BJ (cell line): Measurements from ENCODE around the gene MEIOB. TPM values are rescaled to one million over a fixed set of nuclear protein-coding genes. Genes with fewer than 3 reads are reported as not detected.

Source experiments
- CTCF ChIA-PET: fragments of 350-600 bp; formaldehyde crosslinking; extraction: SDS; loops from one replicate; lab custom pipeline; 2021; ENCODE audit warnings: antibody characterized with exemption, inconsistent platforms; lab: Yijun Ruan, JAX
- POLR2A ChIA-PET: fragments of 300-600 bp; sonication (Branson Sonifier 250); formaldehyde crosslinking; extraction: SDS; loops from one replicate; lab custom pipeline; 2021; ENCODE audit warnings: antibody characterized with exemption; lab: Charles Lee
- DNase-seq: peaks from one replicate; pipeline ENCODE4 v3.0.0-alpha.2; 2011; ENCODE audit warnings: low read depth
- H3K27me3 ChIP-seq: 2 replicates; pipeline ENCODE4 v1.6.0; 2011; ENCODE audit warnings: low read length; ENCODE audit not compliant: control insufficient read depth, insufficient read depth
- H3K36me3 ChIP-seq: 2 replicates; pipeline ENCODE4 v1.5.1; 2011; ENCODE audit warnings: low read length; ENCODE audit not compliant: control insufficient read depth, insufficient read depth
- H3K4me3 ChIP-seq: 2 replicates; pipeline ENCODE4 v1.5.1; 2011; ENCODE audit warnings: low read depth, mild to moderate bottlenecking, control low read depth, low read length
- polyA plus RNA-seq: library from polyadenylated mRNA; depleted of rRNA; stranded (reverse); fragments of >200 nt; gene quantifications from 2 replicates; pipeline ENCODE4 v1.2.3, GENCODE V29; 2011
- TF ChIP-seq, protein P1 (sequence below): IDR thresholded peaks from 2 replicates; pipeline ENCODE4 v1.5.1; 2011; ENCODE audit warnings: low read depth, mild to moderate bottlenecking, control low read depth, inconsistent platforms, low read length, moderate library complexity; ENCODE audit not compliant: insufficient read depth

The MEIOB gene
- polyA plus RNA-seq, 1 experiment, result 0.28 TPM

DNA sequence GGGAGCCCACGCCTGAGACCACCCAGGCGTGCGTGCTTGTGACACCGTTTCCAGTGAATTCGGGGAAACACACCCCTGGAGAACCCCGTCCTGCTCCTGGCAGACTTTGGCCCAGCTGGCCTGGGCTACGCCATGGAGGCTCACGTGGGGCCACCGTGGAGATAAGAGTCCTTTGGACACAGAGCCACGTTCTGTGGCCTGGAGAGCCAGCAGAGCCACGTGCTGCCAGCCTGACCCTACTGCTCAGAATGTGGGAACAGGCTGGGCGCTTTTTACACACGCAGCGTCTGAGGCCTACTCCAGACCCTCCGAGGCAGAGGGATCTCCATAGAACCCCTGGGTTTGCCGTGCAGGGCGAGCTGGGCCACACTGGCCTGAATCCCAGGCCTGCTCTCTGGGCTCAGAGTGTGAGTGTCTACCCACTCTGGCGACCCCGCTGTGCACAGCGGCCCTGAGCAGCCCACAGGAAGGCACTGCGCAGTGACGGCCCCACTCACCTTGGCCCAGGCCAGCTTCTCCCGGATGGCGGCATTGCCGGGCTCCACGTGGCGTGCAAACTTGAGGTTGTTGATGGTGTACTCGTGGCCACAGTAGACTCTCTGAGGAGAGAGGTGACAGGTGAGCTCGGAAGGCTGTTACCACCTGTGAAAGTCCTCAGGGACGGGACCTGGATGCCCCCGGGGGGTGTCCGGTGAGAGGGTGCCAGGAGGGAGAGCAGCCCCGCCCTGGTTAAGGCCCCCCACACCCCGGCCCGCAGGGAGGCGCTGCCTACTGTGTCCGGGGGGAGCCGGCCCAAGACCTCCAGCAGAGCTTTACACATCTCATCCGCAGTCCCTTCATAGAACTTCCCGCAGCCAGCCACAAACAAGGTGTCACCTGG lies 55.3 kb downstream of the MEIOB start:
- H3K27me3 ChIP-seq, result no peaks in the 10 kb centered on the region
- no peak overlapping the region for H3K4me3 ChIP-seq
- CTCF ChIA-PET, result no interaction called here
- POLR2A ChIA-PET, result no interaction called here
- TF ChIP-seq, protein P1, sequence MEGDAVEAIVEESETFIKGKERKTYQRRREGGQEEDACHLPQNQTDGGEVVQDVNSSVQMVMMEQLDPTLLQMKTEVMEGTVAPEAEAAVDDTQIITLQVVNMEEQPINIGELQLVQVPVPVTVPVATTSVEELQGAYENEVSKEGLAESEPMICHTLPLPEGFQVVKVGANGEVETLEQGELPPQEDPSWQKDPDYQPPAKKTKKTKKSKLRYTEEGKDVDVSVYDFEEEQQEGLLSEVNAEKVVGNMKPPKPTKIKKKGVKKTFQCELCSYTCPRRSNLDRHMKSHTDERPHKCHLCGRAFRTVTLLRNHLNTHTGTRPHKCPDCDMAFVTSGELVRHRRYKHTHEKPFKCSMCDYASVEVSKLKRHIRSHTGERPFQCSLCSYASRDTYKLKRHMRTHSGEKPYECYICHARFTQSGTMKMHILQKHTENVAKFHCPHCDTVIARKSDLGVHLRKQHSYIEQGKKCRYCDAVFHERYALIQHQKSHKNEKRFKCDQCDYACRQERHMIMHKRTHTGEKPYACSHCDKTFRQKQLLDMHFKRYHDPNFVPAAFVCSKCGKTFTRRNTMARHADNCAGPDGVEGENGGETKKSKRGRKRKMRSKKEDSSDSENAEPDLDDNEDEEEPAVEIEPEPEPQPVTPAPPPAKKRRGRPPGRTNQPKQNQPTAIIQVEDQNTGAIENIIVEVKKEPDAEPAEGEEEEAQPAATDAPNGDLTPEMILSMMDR, result no peak
- peaks cover 19% of the 10 kb centered on the region for H3K36me3 ChIP-seq
- no peak for DNase-seq

DNA sequence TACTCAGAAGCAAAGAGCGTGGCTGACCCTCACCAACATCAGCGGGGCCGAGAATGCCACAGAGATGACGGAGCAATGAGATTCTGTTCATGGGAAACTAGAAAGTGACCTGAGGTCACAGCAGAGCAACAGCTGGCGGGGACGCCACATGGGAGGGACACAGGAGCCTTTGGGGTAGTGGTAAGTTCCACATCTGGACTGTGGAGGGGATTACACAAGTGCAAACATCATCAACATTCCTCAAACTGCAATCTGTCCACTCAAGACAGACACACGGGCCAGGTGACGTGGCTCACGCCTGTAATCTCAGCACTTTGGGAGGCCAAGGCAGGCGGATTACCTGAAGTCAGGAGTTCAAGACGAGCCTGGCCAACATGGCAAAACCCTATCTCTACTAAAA lies 56.5 kb downstream of the MEIOB start:
- ChIA-PET CTCF (no interaction called here), POLR2A (no interaction called here)
- TF ChIP-seq, protein P1, result no peak

DNA sequence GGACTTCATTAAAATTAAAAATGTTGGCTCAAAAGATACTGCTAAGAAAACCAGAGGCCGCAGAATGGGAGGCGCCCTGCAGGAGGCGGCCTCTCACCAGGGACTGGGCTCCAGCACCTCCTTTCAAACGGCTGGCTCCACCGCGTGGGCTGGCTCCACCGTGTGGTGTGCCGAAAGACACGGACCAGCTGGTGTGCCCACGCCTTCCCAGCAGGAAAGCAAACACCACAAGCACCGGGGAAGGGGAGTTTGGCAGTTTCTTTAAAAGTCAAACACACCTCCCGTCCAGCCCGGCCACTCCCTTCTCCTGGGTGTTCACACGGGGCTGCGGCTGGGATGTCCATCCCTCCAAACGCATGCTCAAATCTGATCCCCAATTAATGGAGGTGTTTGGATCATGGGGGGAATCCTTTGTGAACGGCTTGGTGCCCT lies 59.2 kb downstream of the MEIOB start:
- peaks cover 14% of the 10 kb centered on the region for H3K36me3 ChIP-seq
- TF ChIP-seq, protein P1, result peak; percentile 74
- ChIA-PET CTCF (interaction anchor here (0.6 to 2.5 kb wide), 9 partner anchors 10 to 1580 kb away, joined by 3 to 15 read pairs (median 3); no protein-coding TSS in a partner anchor), POLR2A (no interaction called here)
- H3K27me3 ChIP-seq, result no peaks in the 10 kb centered on the region
- no peak for DNase-seq
- H3K4me3 ChIP-seq, result no peak overlapping the region

More for the DNA sequence above, 56.5 kb downstream of the MEIOB start:
- no peak for DNase-seq
- no peaks in the 10 kb centered on the region for H3K27me3 ChIP-seq
- H3K4me3 ChIP-seq, result no peak overlapping the region
- H3K36me3 ChIP-seq, result peaks cover 17% of the 10 kb centered on the region

DNA sequence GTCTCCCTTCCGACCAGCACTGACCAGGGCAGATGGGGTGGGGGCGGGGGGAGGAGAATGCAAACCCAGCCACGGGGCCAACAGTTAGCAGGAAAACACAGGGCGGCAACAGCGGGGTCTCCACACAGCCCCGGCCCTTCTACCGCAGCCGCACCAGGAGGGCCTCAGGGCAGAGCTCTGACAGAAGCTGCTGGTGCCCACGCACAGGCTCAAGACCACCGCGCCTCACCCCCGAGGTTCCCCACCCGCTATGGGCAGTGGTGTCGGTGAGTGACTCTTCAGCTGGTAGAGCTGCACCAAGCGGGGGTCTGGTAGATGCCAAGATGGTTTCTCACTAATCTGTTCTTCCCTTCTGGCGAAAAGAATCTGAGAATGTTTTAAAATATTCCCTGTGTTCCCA lies 61.4 kb downstream of the MEIOB start:
- ChIA-PET POLR2A (no interaction called here), CTCF (interaction anchor here (1.1 kb wide), 1 partner anchor 28 kb away, joined by 3 read pairs; the partner anchor contains the start of genes NUBP2 and SPSB3)
- Histone ChIP-seq H3K4me3 (no peak overlapping the region), H3K27me3 (no peaks in the 10 kb centered on the region), H3K36me3 (peaks cover 13% of the 10 kb centered on the region)
- no peak for DNase-seq
- TF ChIP-seq, protein P1, result no peak

DNA sequence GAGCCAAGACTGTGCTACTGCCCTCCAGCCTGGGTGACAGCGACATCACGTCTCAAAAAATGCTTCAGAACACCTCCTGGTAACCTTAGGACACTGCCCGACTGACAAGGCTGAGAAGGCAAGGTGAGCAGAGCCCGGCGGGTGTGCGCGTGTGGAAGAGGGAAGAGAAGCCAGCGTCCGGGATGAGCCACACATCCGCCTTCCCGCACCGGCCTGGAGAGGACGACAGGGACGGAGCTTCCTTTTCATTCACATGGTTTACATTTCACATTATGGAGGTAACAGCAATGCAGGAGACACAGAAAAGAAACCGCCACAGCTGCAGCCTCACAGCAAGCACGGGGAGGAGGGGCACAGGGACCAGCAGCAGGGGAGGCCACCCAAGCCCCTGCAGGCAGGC lies 61.9 kb downstream of the MEIOB start:
- no peak overlapping the region for H3K4me3 ChIP-seq
- POLR2A ChIA-PET, result no interaction called here
- peaks cover 11% of the 10 kb centered on the region for H3K36me3 ChIP-seq
- no peaks in the 10 kb centered on the region for H3K27me3 ChIP-seq
- DNase-seq, result no peak
- CTCF ChIA-PET, result no interaction called here
- TF ChIP-seq, protein P1, result no peak
